ENCODE results near the gene KCNK18.

The KCNK18 gene

DNA sequence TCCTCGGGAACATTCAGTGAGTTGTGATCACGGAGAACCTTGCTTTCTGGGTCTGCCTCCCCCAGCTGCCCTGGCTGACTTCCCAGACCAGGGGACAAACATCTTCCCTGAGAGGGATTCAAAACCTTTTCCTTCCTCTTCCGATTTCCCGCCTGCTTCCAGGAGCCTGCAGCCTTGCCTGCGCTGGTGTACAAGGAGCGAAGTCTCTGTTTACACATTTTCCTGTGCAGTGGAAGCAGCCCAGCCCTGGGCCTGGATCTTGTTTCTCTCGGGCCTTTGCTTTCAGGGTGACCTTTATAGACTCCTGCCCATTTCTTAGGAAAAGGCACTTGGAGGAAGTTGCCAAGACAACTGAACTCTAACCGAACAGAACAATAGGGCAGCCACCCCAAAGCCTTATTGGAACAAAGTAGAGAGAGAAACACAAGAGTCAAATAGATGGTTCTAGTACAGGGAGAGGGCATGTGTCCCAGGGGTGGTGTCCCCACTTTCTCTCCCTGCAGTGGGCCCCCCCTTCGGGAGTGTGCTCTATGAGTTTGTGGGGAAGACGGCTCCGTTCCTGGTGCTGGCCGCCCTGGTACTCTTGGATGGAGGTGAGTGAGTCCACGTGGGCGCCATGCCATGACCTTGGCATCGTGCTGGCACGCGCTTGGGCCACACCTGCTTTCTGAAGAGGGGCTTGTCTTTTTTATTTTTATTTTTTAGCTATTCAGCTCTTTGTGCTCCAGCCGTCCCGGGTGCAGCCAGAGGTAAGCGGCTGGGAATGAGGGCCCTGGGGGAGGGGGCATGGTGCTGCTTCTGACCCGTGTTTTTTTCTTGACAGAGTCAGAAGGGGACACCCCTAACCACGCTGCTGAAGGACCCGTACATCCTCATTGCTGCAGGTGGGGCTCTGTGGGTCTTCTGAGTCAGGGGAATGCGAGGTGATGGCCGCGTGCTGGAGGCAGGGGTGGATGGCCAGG is 57.8 kb downstream of the KCNK18 start:
- no peak for DNase-seq

DNA sequence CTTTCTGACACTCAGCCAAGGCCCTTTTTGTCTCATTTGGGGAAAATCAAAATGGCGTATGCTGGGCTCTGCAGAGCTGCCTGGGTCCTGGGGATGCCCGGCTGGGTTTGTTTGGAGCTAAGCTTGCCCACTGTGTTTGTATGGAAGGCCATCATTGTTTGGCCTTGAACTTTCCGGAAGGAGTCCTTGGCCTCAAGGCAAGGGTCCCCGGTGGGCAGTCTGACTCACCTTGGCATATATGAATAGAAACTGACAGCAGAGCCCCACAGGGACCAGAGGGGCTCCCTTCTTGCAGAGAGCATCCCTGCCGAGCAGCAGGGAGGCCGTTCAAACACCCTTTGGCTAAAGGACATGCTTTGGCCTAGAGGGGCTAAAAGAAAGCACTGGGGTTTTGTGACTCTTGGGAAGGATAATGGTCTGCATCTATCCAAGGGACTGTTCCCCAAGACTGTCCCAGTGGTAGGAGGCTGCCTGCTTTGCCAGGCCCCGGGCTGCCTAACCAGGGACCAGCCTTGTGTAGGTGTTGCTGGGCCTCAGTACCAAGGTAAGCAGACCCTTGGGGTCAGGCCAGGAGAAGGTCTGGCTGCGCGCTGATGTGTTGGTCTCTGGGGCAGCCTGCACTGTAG is 58.7 kb downstream of the KCNK18 start:
- no peak for DNase-seq

DNA sequence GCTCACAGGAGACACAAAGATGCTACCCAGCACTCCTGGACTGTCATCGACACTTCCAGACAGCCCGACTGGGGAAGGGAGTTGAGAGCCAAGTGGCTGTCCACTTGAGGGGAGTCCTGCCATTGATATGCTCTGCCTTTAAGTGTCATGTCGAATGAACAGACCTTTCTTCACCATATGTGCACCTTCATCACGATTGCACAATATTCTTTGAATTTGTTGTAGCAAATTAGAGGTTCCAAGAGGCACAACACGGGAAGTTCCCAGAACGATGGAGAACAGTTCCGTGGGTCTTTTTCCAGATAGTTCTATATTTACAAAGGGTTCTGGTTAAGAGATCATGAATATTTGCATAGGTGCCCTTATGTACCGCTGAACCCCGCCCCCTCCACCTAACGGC is 59.6 kb downstream of the KCNK18 start:
- DNase-seq: no peak

DNA sequence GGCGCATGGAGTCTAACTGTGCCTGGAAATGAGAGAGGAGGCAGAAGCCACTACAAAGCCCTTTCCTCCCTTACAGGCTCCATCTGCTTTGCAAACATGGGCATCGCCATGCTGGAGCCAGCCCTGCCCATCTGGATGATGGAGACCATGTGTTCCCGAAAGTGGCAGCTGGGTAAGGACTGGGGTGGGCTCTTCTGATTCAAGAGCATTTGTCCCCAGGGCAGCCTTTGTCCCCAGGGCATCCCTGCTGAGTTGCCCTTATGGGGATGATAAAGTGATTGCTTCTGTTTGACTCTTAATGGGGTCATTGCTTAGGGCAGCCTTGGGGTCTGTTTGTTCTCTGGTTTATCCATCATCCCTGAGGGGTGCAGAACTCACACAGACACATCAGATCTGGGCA is 60.4 kb downstream of the KCNK18 start:
- DNase-seq: no peak

DNA sequence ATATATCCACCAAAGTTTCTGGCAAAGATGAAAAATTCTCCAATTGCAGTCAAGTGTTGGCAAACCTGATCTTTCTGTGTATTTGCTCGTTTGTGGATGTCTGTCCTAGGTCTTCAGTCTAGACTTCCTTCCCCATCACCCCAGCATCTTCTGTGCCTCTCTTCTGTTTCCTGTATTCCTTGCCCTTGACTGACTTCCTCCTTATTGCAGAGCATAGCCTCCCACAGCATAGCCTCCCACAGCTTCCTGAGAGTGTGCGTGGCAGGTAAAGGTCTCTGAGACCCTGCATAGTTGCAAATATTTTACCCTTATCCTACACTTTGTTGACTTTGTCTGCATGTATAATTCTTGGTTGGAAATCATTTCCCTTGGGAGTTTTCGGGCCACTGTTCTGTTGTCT is 62.0 kb downstream of the KCNK18 start:
- DNase-seq: no peak
